ENCODE results near the gene ZNF202.
A peak's percentile ranks its signal among the peaks of the same experiment; 100 is the strongest.
"Not testable (repeated sequence)": the region's sequence is repeated elsewhere in the genome, so short reads cannot be mapped to it uniquely, and the experiment has no call there.

The ZNF202 gene

DNA sequence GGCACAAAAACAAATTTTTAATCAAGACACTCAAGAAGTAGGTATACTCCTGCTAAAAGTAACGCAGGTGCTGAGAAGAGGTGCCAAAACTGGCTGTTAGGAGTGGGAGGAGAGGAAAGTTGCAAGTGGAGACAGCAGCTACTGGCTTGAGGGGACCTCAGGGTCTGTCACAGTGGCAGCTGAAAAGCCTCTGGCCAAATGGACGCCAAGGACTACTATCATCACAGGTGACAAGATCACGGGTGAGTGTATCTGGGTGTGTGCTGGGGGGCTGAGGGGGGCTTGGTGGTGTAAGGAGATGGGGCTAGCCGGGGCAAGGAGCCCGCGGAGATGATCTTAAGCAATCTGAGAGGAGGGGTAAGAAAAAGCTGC, 687 bp downstream of the ZNF202 start:
- no peak for DNase-seq (ENCODE audit: low spot score)

DNA sequence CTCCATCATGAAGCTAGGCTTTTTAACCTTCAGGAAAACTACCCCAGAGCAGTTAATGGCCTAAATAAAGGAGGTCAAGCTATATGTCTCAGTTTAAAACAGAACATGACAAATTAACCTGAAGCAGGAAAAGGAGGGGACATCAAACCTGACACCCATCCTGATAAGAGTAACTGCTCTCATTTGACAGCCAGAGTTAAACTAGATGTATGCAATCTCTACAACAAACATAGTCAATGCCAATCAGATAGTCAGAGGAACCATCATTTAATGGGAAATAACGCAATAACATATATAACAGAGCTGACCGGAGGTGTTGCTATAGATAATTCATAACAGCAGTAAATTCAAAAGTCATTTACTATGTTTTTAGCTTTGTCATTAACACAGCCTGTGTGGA, 3.1 kb downstream of the ZNF202 start:
- DNase-seq (ENCODE audit: low spot score): no peak

DNA sequence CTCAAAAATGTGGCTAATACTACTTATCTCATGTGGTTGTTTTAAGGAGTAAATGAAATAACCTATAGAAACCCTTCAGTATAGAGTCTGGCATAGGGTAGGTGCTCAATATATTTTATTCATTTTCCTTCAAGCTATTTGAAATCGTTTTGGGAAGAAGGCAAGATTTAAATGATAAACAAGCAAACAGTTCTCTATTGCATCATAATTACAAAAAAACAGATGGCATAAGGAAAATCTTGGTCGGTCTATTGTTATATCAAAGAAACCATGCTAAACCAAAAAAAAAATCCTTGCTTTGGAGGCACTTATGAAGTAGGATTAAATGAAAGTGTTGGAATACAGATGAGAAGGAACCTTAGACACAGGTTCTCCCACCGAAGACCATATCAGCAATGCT, 4.7 kb downstream of the ZNF202 start:
- DNase-seq (ENCODE audit: low spot score): no peak

DNA sequence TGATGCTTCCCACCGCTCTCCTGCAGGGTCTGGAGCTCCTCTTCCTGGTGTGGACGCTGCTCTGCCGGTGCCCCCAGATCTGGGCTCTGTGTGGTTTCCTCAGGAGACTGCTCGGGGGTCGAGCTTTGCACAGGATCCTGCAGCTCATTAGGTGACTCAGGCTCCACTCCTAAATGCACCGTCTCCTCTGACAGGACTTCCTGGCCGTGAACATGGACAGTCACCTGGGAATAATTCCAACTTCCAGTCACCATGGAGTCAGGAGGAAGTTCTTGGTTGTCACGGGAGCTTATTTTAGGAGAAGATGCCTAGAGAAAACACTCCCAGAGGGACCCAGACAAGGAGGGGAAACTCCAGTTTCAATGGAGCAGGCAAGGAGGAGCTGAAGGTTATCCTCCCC, 11.9 kb downstream of the ZNF202 start:
- no peak for DNase-seq (ENCODE audit: low spot score)

DNA sequence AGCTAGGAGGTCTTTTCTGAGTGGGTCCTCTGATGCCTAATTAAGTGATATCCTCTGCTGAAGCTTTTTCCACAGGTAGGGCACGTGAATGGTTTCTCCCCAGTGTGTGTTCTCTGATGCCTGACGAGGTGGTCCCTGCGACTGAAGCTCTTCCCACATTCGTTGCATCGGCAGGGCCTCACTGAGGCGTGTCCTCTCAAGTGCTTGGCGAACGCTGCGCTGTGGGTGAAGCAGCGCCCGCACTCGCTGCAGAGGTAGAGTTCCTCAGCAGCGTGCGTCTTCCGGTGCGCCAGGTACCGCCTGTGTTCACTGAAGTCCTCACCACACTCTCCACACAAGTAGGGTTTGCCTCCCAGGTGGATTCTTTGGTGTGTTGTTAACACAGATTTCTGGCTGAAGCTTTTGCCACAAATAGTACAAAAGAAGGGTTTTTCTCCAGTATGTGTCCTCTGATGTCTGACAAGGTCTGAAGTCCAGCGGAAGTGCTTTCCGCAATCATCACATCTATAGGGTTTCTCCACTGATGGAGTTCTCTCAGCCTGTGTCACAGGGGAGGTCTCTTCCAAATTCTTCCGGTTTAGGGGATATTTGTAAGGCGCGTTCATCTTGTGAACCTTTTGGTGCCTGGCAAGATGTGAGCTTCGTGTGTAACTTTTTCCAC, 15.3 kb downstream of the ZNF202 start:
- no peak for DNase-seq (ENCODE audit: low spot score)

DNA sequence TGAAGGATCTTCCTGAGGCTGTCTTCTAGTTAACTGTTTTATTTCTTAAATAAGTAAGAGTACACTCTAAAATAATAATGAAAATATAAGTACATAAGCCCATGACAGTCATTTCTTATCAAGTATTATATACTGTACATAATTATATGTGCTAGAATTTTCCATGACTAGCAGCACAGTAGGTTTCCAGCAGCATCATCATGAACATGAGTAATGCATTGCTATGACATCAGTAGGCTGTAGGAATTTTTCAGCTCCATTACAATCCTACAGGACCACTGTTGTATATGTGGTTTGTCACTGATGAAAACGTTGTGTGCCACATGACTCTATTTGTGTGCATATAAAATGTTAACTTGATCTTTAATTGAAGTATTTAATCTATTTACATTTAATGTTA, 22.0 kb downstream of the ZNF202 start:
- no peak for DNase-seq (ENCODE audit: low spot score)

DNA sequence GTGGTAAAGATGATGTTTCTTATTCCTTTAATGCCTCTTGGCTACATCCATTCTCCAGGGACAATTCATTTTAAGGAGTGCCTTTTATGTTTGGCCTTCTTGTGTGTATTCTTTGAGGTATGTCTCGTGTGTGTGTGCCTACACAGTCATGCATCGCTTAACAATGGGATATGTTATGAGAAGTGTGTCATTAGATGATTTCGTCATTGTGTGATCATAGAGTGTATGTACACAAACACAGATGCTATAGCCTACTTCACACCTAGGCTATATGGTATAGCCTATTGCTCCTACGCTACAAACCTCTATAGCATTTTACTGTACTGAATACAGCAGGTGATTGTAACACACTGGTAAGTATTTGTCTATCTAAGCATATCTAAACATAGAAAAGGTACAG, 23.0 kb downstream of the ZNF202 start:
- DNase-seq (ENCODE audit: low spot score): no peak

DNA sequence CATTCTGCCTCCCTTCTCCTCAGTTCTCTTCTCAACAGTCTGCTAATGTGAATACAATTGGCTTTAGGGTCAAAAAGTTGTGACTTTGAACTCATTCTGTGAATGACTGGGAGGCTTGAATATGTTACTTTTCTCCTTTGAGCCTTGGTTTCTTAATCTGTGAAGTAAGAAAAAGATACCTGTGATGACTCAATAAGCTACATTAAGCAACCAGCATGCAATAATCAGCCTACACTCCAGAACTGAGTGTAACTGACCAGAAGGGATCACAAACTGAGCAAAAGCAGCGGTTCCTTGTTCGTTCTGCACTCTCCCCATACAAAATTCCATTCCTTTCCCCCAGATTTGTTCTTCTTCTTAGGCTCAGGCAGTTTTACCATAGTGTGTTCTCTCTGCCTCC, 23.4 kb downstream of the ZNF202 start:
- DNase-seq (ENCODE audit: low spot score): no peak

DNA sequence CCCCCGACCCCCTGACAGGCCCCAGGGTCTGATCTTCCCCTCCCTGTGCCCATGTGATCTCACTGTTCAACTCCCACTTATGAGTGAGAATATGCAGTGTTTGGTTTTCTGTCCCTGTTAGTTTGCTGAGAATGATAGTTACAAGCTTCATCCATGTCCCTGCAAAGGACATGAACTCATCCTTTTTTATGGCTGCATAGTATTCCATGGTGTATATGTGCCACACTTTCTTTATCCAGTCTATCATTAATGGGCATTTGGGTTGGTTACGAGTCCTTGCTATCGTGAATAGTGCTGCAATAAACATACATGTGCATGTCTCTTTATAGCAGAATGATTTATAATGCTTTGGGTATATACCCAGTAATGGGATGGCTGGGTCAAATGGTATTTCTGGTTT, 28.8 kb downstream of the ZNF202 start:
- DNase-seq (ENCODE audit: low spot score): not testable (repeated sequence)

DNA sequence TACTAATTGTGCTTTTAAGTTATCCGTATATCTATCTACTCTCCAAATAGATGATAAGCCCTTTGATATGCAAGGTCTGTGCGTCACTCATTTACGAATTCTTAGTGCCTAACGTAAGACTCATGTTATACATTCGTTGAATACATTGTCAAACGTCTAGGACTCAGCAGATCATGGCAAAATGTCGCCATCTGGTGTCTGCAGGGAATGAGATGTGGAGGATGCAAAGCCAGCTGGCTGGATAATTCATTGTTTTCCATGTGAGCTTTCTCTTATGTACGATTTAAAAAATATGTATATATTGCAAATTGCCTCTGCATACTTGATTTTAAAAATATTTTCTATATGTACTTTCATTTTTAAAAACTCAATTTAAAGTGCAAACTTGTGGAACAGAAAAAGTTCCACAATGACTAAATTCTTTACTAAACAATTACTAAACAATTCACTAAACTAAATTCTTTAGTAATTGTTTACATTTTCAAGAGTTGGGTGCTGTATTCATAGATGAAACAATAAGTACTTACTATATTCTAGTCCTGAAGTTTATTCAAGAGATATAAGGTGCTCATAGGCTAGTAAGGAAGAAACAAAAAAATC, 33.8 kb downstream of the ZNF202 start:
- DNase-seq (ENCODE audit: low spot score): peak; percentile 20

DNA sequence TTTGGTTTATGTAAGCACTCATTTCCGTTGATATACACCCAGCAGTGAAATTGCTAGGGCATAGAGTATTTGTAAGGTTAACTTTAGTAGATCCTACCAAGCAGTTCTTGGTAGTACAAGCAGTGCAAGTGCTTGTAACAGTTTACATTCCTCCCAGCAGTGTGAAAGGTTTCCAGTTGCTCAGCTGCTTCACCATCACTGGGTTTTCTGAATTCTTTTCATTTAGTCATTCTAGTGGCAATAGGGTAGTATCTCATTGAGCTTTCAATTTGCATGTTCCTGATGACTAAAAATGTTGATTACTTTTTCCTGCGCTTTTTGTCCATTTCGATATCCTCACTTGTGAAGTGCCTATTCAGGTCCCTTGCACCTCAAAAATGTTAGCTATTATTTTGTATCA, 34.3 kb downstream of the ZNF202 start:
- no peak for DNase-seq (ENCODE audit: low spot score)

DNA sequence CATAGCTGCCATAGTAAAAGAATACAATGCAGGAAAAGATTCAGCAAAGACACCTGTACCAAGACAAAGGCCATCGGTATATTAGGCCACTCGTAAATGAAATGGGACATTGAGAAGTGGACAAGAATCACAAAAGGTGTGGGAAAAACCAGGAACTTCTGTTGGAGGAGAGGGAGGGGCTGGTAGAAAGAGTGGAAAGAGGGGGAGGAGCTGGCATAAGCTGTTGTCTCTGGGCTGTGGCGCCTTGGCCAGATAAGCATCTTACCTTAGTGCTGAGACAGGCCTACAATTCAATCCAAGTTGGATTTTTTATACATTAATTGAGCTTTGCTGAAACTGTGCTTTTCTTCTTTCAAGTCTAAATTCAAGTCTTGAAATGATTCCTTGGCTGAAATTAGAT, 37.1 kb downstream of the ZNF202 start:
- DNase-seq (ENCODE audit: low spot score): no peak

DNA sequence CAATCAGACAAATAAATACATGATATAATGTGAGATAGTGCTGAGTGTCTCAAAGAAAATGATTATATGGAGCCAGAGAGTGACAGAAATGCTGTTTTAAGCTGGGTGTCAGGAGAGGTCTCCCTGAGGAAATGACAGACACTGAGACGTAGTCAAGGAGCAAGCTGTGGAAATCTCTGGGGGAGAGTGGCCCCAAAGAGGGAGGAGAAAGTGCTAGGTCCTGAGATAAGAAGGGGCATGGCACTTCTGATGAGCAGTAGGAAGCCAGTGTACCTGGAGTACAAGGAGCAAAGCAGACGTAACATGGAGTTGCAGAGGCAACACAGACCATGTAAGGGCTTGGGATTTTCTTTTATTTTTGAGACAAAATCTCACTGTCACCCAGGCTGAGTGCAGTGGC, 38.8 kb downstream of the ZNF202 start:
- no peak for DNase-seq (ENCODE audit: low spot score)

DNA sequence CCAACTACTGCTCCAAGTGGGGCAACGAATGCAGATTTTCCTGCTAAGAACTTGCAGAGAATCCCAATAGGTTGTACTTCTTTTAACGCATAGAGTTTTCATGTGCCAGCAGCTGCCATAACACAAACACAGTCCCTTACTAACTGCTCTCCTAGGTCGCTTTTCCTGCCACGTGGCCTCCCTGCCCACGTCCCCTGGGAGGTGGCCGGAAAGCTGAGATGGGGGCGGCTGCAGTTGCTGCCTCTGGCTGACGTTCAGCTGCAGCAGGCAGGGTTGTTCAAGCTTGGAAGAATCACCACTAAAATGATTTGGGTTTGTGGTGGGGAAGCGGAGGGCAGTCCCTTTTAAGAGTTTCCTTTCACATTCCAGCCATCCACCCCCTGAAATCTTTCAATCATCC, 39.3 kb downstream of the ZNF202 start:
- no peak for DNase-seq (ENCODE audit: low spot score)

DNA sequence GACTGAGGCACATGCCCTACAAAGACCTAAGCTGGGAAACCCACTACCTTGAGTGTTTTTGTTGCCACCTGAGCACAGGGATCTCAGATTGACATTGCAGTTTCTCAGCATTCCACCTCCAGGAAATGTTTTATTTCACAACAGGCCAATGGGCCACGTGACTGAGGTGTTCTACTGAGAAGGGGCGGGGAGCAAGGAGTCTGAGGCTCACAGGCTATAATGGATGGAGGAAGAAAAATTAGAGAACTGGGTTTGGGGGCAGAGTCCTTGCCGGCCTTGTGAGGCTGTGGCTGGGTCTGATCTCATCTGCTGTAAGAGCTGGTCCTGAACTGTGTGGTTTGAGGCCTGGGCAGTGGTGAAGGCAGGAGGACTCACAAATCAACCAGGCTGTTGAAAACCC, 40.7 kb downstream of the ZNF202 start:
- no peak for DNase-seq (ENCODE audit: low spot score)

DNA sequence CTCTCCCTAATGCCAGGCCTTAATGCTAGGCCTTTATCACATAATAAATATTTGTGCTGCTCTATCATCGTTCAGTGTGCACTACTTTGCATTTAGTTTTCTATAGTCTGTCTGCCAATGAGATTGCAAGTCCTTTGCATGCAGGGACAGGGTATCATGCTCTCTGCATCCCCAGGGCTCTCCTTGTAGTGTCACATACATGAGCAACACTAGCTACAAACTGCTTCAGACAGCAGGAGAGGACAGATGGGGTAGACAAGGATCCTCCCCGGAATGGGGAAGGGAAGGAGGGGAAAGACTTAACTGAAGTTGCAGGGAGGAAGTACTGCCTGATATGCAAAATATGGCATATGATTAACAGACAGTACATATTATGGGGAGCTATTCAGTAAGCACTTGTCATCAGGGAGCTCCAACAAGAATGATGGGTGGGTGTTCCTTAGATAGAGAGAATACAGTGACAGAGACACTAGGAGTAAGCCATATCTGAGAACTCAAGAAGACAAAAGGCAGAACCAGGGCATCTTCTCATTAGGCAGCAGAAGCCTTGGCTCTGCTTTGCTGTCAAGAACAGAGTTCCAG, 42.8 kb downstream of the ZNF202 start:
- no peak for DNase-seq (ENCODE audit: low spot score)

DNA sequence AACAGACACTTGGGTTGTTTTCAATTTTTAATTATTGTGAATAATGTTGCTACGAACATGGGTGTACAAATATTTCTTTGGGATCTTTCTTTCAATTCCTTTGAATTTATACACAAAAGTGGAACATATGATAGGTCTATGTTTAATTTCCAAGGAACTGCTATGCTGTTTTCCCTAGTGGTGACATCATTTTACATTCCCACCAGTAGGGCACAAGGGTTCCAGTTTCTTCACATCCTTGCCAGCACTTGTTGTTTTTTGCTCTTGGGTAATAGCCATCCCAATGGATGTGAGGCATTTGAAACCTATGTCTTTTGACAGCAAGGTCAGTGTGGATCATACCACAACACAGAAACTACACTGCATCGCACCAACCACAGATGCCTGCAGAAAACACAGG, 45.3 kb downstream of the ZNF202 start:
- DNase-seq (ENCODE audit: low spot score): no peak

DNA sequence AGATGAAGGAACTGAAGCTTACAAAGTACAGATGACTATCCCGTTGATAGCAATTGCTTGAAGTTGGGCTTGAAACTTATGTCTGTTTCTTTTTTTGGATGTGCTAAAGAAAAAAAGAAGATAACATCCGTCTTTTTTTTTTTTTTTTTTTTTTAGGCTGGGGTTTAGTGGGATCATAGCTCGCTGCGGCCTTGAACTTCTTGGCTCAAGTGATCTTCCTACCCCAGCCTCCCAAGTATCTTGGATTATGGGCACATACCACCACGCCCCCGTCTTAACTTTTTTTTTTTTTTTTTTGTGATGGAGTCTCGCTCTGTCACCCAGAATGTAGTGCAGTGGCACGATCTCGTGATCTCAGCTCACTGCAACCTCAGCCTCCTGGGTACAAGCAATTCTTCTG, 46.2 kb downstream of the ZNF202 start:
- no peak for DNase-seq (ENCODE audit: low spot score)

DNA sequence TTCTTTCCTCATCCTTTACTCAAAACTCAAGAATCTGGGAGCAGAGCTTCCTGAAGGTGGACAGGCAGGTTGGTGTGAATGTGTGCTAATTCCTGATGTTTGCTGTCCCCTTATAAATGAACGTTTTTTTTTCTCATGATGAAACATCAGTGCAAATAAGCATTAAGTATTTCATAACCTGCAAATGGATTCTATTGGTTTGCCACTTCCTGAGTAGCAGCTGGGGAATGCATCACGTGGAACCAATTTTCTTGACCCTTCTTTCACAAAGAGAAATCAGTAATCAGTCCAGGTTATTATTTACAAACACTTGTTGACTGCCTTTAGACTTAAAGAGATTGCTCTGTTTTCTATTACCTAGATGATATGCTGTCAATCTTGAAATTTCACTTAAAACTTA, 46.9 kb downstream of the ZNF202 start:
- no peak for DNase-seq (ENCODE audit: low spot score)

DNA sequence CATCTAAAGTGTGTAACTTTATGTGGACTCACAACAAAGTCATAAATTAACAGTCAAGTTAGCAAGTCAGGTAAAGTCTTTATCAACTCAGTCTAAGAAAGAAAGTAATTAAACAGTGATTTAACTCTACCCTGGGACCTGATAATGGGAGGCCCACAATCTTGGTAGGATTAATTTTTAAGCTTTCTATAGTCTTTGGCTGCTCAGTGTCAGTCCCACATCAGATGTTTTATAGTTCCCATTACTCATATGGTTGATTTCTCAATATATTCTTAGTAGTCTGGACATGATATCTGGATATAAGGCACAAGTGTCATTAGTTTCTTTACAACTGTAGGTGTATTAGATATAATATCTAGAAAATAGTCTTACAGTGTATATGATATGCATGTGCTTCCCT, 48.5 kb downstream of the ZNF202 start:
- no peak for DNase-seq (ENCODE audit: low spot score)

DNA sequence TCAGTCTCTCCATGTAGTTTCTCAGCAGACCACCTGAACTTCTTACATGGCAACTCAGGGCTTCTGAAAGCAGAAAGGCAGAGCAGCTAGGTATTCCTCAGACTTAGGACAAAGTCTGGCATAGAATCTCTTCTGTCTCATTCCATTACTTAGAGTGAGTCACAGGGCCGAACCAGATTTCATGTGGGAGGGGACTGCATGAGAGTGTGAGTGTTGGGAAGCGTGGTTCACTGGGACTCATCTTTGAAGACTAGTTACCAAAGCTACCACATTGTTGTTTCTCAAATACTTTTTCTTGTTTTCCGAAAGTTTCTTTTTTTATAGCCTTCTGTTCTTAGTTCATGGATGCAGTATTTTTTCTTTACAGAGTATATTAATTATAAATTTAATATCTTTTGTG, 51.0 kb downstream of the ZNF202 start:
- DNase-seq (ENCODE audit: low spot score): no peak

DNA sequence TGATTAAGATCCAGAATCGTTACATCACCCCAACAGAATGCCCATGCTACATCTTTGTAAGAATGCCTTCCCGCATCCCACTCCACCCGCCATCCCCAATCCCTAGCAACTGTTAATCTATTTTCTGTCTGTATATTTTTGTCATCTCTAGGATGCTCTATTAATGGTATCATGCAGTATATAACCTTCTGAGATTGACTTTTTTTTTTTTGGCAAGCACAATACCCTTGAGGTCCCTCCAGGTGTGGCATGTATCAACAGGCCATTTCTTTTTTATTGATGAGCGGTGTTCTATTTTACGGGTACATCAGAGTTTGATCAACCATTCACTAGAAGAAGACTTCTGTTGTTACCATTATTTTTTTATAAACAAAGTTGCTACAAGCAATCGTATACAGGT, 56.9 kb downstream of the ZNF202 start:
- no peak for DNase-seq (ENCODE audit: low spot score)

DNA sequence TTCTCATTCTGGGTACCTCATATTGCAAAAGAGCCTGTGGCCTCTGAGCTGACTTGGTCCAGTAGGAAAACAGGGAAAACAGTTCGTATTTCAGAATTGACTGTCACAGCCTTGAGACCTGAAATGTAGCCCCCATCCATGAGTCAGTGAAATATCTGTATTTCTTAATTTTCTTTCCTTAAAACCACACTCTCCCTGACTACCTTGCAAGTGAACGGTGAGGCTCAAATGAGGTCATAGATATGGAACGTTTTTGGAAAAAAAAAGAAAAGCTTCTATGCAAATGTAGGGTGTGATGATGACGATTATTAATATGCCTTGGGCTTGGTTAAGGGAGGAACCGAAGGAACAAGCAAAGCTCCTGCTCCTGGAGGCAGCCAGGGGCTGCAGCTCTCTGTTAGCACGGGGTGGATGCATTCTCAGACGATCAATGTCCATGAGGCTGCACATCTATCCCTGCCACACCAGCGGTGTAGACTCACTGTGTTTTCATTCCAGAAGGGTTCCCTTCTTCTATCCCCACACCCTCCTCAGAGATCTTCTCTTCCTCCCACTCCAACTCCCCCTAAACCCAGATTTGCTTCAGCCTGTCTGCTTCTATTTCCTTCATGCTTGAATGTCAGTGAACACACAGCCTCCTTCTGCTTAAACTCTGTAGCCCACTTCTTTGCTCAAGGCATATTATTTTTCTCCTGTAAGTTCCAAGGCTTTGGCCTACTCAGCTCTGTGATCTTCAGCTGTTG, 57.9 kb downstream of the ZNF202 start:
- no peak for DNase-seq (ENCODE audit: low spot score)

Measured in globus pallidus (tissue), 1 donor.